Upper lobe of right lung (tissue), 1 donor: ENCODE measurements around the gene GPM6B. TPM values are rescaled to one million over a fixed set of nuclear protein-coding genes. Genes with fewer than 3 reads are reported as not detected.
A peak's percentile ranks its signal among the peaks of the same experiment; 100 is the strongest.
"Not testable (repeated sequence)": the region's sequence is repeated elsewhere in the genome, so short reads cannot be mapped to it uniquely, and the experiment has no call there.

Source experiments
- ATAC-seq: fragments of 200-7000 bp; cut with Tn5 transposase; one replicate; pipeline ENCODE4 v1.9.1; 2020; ENCODE audit warnings: mild to moderate bottlenecking, moderate library complexity
- DNase-seq: peaks from one replicate; pipeline ENCODE4 v3.0.0-alpha.2; 2020
- H3K27ac ChIP-seq: fragments of 200-600 bp; one replicate; pipeline ENCODE4 v1.8.0; 2022
- H3K27me3 ChIP-seq: fragments of 200-600 bp; one replicate; pipeline ENCODE4 v1.8.0; 2022; ENCODE audit warnings: mild to moderate bottlenecking
- H3K36me3 ChIP-seq: fragments of 200-600 bp; one replicate; pipeline ENCODE4 v1.8.0; 2022
- H3K4me1 ChIP-seq: fragments of 200-600 bp; one replicate; pipeline ENCODE4 v1.8.0; 2022
- H3K4me3 ChIP-seq: fragments of 200-600 bp; one replicate; pipeline ENCODE4 v1.8.0; 2022; ENCODE audit warnings: mild to moderate bottlenecking
- H3K9me3 ChIP-seq: fragments of 200-600 bp; one replicate; pipeline ENCODE4 v1.8.0; 2022
- intact Hi-C: fragments of 100-400 bp; cut with DNase I; formaldehyde crosslinking; loops from one replicate; pipeline ENCODE4 v1.11.0; 2022
- total RNA-seq: library from RNA; stranded (reverse); fragmentation: NEBNext Ultra II Directional; extraction: Animal tissue kit (Norgen Biotek cat#: 25700); gene quantifications from one replicate; pipeline ENCODE4 v1.2.1, GENCODE V29; 2021
- TF ChIP-seq, protein P1 (sequence below): fragments of 200-600 bp; IDR thresholded peaks from one replicate; pipeline ENCODE4 v1.8.0; 2022; ENCODE audit warnings: antibody characterized with exemption
- donor health status: DM: no; HTN: yes; CAD: no; lungs with severe emphysema.

Gene GPM6B
- total RNA-seq, 1 donor from 2014 or later: 37.1 TPM

DNA sequence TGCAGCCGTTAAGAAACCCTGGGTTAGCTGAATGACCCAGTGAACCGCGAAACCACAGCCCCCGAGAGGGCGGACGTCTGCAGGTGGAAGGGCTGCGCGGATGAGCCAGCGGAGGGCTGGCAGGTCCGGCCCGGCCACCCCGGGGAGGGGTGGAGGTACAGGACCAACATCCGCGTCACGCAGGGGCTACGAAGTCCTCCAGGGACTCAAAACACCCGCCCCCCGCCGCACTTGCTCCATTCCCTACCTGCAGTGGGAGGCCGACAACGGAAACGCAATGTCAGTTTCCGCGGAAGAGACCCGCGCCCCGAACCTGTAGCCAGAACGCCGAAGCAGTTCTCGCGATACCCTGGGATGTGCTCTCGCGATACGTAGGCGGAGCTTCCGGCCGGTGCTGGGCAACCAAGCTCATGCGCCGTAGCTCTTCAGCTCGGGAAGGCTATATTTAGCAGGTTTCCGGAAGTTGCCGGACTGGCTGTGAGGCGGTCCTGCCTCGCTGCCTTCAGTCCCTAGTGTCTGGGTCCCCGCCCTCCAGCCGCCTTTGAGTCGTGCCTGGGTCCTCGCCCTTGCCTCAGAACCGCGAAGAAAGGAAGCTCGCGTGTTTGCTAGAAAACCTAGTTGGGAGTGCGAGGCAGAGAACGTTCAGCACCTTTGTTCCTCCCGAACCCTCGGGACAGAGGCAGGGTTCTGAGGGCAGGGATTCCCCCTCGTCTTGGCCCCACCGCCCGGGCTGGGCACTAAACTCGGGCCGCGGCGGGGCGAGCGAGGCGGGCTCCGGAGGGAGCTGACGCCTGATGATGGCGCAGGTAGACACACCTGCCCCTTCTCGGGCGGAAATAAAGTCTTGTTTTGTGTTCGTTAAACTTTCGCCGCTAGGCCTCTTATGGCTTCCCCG is 82.4 kb downstream of the GPM6B start, which contains the start of the genes OFD1 and TRAPPC2:
OFD1 (plus strand) TSS at position 471 of the 895 bp plus-strand sequence; CDS start at position 795, 324 bp downstream.
TRAPPC2 (minus strand) TSS at position 343 of the 895 bp plus-strand sequence. CDS start 14,657 bp downstream, outside the sequence.
- H3K27ac ChIP-seq: peak within 1 kb of the TSS; percentile 88
- peak; percentile 93 for DNase-seq
- TF ChIP-seq, protein P1, sequence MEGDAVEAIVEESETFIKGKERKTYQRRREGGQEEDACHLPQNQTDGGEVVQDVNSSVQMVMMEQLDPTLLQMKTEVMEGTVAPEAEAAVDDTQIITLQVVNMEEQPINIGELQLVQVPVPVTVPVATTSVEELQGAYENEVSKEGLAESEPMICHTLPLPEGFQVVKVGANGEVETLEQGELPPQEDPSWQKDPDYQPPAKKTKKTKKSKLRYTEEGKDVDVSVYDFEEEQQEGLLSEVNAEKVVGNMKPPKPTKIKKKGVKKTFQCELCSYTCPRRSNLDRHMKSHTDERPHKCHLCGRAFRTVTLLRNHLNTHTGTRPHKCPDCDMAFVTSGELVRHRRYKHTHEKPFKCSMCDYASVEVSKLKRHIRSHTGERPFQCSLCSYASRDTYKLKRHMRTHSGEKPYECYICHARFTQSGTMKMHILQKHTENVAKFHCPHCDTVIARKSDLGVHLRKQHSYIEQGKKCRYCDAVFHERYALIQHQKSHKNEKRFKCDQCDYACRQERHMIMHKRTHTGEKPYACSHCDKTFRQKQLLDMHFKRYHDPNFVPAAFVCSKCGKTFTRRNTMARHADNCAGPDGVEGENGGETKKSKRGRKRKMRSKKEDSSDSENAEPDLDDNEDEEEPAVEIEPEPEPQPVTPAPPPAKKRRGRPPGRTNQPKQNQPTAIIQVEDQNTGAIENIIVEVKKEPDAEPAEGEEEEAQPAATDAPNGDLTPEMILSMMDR: no peak
- ATAC-seq: peak; percentile 100
- H3K36me3 ChIP-seq: no peaks in the 10 kb centered on the region
- intact Hi-C loops: no loop called here
- no peaks in the 10 kb centered on the region for H3K4me1 ChIP-seq
- H3K4me3 ChIP-seq: peak within 1 kb of the TSS; percentile 70
- no peaks in the 10 kb centered on the region for H3K9me3 ChIP-seq
- no peaks in the 10 kb centered on the region for H3K27me3 ChIP-seq

DNA sequence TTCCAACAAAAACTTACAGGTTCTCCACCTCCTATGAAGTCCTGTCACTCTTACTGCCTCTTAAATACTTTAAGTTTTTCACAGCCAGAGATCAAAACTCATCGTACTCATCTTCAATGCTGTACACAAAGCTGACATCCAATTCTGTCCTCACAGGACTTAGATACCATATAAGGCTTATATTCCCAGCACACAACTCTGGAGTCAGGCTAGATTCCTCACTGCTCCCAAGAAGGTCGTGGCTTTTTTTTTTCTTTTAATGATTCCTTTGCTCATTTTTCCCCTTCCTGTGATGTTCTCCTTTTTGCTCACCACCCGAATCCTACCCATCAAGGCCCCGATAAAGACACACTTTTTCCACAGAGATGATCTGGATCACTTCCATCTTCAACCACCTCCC is 83.4 kb downstream of the GPM6B start:
- DNase-seq (no peak), ATAC-seq (no peak)
- Histone ChIP-seq H3K9me3 (no peaks in the 10 kb centered on the region), H3K4me3 (peak overlapping the region; percentile 70), H3K36me3 (no peaks in the 10 kb centered on the region), H3K27ac (peak overlapping the region; percentile 88), H3K27me3 (no peaks in the 10 kb centered on the region), H3K4me1 (no peaks in the 10 kb centered on the region)
- TF ChIP-seq, protein P1: no peak
- intact Hi-C loops: no loop called here

DNA sequence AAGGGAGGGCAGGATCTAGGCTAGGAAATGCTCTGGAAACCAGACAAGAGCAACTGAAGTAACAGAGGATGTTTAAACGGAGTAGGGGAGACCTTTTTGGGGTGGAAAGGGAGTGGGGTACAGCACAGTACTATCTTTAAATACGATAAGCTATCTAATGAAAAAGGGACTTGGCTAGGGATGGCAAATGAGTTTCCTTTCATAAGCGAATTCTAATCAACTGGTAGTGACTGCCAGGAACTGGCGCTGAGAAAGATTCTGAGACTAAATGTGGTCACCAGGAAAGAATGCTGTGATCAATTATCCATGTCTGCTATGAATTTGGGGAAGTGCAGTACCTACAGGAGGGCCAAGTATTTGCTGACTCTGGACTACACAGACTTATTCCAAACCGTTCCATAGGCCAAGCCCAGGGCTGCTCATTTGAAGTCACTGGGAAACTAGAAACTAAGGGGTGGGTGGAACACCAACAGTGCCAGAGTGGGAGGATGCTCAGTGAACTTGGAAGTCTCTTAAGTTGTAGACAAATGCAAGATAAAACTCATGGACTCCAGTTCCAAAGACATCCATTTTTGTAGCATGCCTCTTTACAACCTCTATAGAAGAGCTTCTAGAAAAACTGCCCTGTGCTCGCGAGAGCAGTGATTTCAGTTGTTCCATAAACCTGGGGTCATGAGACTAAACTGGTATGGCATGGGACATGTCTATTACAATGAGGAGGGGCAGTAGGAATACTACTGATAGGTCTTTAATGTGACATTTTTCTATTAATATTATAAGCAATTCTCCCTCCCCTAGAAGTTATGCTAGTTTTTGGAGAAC is 84.4 kb downstream of the GPM6B start:
- no peak overlapping the region for H3K27ac ChIP-seq
- no peaks in the 10 kb centered on the region for H3K4me1 ChIP-seq
- H3K27me3 ChIP-seq: no peaks in the 10 kb centered on the region
- no peaks in the 10 kb centered on the region for H3K36me3 ChIP-seq
- ATAC-seq (no peak), DNase-seq (no peak)
- intact Hi-C loops: no loop called here
- H3K4me3 ChIP-seq: no peak overlapping the region
- H3K9me3 ChIP-seq: no peaks in the 10 kb centered on the region
- TF ChIP-seq, protein P1: no peak

DNA sequence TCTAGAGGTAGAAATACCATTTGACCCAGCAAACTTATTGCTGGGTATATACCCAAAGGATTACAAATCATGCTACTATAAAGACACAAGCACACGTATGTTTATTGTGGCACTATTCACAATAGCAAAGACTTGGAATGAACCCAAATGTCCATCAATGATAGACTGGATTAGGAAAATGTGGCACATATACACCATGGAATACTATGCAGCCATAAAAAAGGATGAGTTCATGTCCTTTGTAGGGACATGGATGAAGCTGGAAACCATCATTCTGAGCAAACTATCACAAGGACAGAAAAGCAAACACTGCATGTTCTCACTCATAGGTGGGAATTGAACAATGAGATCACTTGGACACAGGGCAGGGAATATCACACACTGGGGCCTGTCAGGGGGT is 86.4 kb downstream of the GPM6B start:
- H3K4me1 ChIP-seq, H3K4me3 ChIP-seq, H3K36me3 ChIP-seq, intact Hi-C loops, DNase-seq, H3K27me3 ChIP-seq, H3K9me3 ChIP-seq, H3K27ac ChIP-seq, ATAC-seq: not testable (repeated sequence)

DNA sequence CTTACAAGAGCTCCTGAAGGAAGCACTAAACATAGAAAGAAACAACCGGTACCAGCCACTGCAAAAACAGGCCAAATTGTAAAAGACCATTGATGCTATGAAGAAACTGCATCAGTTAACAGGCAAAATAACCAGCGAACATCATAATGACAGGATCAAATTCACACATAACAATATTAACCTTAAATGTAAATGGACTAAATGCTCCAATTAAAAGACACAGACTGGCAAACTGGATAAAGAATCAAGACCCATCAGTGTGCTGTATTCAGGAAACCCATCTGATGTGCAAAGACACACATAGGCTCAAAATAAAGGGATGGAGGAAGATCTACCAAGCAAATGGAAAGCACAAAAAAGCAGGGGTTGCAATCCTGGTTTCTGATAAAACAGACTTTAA is 90.3 kb downstream of the GPM6B start:
- H3K4me1 ChIP-seq, H3K36me3 ChIP-seq, H3K4me3 ChIP-seq, H3K9me3 ChIP-seq, ATAC-seq, H3K27me3 ChIP-seq, DNase-seq, intact Hi-C loops, H3K27ac ChIP-seq: not testable (repeated sequence)

DNA sequence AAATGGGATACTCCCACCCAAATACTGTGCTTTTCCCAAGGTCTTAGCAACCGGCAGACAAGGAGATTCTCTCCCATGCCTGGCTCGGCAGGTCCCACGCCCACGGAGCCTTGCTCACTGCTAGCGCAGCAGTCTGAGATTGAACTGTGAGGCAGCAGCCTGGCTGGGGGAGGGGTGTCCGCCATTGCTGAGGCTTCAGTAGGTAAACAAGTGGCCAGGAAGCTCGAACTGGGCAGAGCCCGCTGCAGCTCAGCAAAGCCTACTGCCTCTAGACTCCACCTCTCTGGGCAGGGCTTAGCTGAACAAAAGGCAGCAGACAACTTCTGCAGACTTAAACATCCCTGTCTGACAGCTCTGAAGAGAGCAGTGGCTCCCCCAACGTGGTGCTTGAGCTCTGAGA is 92.0 kb downstream of the GPM6B start:
- H3K27me3 ChIP-seq, H3K9me3 ChIP-seq, H3K27ac ChIP-seq, DNase-seq, H3K4me3 ChIP-seq, H3K4me1 ChIP-seq, ATAC-seq, intact Hi-C loops, H3K36me3 ChIP-seq: not testable (repeated sequence)
